Neural cell (in vitro differentiated cells): ENCODE measurements around the gene MTRF1L.
"Not testable (repeated sequence)": the region's sequence is repeated elsewhere in the genome, so short reads cannot be mapped to it uniquely, and the experiment has no call there.

Experiments
- CTCF ChIP-seq: fragments of 450-650 bp; IDR thresholded peaks from 2 replicates; pipeline ENCODE4 v1.5.1; 2014; ENCODE audit warnings: antibody characterized with exemption, mild to moderate bottlenecking, moderate library complexity; ENCODE audit not compliant: poor library complexity, severe bottlenecking
- EZH2 ChIP-seq: fragments of 200-600, 300-800 bp; shearing (Covaris generic), sonication (generic); IDR thresholded peaks from 2 replicates; pipeline ENCODE4 v1.6.1; 2014; ENCODE audit warnings: antibody characterized with exemption, low read length, borderline replicate concordance, mild to moderate bottlenecking; ENCODE audit not compliant: insufficient read depth, poor library complexity, severe bottlenecking

GRCh38 chr6:152985300-152985699 is 17.2 kb downstream of the MTRF1L start:
- not testable (repeated sequence) for TF ChIP-seq EZH2, CTCF
